RKO (cell line): Measurements from ENCODE around the gene SERPINA3.
"Not testable (repeated sequence)": the region's sequence is repeated elsewhere in the genome, so short reads cannot be mapped to it uniquely, and the experiment has no call there.

Source experiments
- DNase-seq: peaks from one replicate; pipeline ENCODE4 v3.0.0-alpha.2; 2016; ENCODE audit warnings: low spot score

Gene SERPINA3

GRCh38 chr14:94633121-94633520 lies 20.9 kb downstream of the SERPINA3 start:
- DNase-seq: no peak

DNA sequence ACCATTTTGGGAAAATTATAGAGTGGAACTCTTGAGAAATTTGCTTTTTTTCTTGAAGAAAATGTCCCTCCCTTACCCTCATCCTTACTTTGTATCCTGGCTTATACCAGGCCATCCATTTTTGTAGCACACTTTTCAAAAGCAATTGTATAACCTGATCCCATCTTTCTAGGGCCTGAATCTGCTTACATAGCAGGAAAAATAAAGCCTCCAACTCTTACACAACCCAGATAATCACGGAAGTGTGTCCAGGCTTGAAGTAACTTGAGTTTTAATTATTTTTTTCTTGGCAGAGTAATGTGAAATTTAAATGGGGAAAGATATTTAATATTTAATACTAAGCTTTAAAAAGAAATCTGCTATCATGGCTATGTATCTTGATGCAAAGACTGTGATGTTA lies 23.0 kb downstream of the SERPINA3 start:
- no peak for DNase-seq

- no peak for DNase-seq
These were observed 24.7 kb downstream of the SERPINA3 start for GRCh38 chr14:94636744-94637412.

- not testable (repeated sequence) for DNase-seq
These were observed 25.6 kb downstream of the SERPINA3 start for GRCh38 chr14:94637814-94638213.

DNA sequence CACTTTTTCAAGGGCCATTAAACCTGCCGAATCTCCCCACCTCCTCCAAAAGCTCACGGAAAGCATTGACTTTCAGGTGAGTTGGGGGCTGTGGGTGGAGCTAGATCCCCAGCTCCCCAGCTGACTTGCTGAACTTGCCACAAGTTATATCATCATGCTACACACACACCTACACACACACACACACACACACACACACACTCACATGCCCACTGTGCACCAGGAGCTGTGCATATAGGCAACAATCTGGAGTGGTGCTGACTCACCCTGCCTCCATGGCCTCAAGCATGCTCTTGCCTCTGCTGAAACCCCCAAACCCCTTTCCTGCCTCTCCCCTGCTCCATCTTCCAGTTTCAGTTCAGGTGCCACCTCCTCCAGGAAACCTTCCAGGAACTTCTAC lies 26.1 kb downstream of the SERPINA3 start:
- DNase-seq: no peak

- DNase-seq: no peak
These were observed 27.0 kb downstream of the SERPINA3 start for GRCh38 chr14:94638961-94639817.

DNA sequence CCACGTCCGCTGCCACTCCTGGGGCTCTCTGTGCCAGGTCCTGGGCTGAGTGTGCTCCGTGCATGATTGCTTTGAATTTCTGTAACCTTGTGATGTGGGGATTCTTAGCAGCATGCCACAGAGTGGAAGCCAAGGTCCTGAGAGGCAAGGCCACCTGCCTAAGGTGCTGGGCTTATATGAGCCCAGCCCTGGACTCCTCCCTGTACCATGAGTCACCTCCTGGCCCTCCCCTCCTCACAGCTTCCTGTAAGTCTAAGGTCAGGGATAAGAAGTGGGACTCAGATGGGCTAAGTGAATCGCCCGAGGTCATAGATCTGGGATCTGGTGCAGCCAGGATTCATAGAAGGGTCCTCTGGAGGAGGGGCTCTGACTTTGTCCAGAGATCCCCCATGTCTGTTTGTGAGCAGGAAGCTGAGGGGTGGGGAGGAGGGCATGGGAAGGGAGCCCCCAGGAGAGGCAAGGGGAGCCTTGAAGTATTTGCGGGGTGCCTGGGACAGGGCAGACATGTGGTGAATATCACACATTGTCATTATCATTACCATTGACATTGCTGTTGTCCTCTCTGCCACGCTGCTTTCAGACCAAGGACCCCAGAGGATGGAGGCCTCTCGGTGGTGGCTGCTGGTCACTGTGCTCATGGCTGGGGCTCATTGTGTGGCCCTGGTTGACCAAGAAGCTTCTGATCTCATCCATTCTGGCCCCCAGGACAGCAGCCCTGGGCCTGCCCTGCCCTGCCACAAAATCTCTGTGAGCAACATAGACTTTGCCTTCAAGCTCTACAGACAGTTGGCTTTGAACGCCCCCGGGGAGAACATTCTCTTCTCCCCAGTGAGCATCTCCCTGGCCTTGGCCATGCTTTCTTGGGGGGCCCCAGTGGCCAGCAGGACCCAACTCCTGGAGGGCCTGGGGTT lies 28.8 kb downstream of the SERPINA3 start:
- DNase-seq: no peak

DNA sequence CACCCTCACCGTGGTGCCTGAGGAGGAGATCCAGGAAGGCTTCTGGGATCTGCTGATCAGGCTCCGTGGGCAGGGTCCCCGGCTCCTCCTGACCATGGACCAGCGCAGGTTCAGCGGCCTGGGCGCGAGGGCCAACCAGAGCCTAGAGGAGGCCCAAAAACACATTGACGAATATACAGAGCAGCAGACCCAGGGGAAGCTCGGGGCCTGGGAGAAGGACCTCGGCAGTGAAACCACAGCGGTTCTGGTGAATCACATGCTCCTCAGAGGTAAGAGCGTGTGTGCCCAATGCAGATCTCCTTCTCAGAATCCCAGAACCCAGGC lies 29.4 kb downstream of the SERPINA3 start:
- no peak for DNase-seq

DNA sequence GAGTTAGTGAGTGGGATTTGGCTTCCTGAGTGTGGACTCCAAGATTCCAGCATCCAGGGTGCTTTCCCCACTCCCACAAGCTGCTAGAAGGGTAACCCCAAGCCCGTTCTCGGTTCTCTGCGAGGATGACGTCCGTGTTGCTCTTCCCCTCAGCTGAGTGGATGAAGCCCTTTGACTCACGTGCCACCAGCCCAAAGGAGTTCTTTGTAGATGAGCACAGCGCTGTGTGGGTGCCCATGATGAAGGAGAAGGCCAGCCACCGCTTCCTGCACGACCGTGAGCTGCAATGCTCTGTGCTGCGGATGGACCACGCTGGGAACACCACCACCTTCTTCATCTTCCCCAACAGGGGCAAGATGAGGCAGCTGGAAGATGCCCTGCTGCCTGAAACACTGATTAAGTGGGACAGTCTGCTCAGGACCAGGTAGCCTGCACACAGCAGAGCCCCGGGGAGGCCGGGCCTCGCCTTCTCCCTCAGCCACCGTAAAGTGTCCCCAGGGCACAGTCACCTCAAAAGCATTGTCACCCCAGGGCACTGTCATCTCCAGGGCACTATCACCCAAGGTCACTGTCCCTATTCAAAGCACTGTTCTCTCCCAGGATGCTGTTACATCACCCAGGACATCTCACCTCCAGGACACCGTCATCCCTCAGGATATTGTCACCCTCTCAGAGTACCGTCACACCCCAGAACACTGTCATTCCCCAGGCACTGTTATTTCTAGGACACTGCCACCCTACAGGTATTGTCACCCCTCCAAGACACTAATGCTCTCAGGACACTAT lies 31.3 kb downstream of the SERPINA3 start:
- no peak for DNase-seq

DNA sequence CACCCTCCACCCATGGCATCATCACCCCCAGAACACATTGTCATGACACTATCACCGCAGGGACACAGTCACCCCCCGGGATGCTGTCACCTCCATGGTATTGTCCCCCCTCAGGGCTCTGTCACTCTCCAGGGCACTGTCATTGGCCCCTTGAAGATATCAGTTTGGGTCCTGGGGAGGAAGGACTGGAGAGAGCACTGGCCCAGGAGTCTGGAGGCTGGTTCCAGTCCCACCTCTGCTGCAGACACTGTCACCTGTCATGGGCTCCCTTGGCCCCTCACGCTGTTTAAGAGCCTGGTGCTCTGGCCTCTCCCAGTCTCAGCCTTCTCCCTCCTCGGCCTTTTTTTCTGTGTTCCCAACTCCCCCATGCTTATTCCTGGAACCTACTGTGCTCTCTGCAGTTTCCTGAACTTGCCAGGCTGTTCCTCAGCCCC lies 31.9 kb downstream of the SERPINA3 start:
- no peak for DNase-seq

- no peak for DNase-seq
These were observed 33.9 kb downstream of the SERPINA3 start for GRCh38 chr14:94646066-94646465.

DNA sequence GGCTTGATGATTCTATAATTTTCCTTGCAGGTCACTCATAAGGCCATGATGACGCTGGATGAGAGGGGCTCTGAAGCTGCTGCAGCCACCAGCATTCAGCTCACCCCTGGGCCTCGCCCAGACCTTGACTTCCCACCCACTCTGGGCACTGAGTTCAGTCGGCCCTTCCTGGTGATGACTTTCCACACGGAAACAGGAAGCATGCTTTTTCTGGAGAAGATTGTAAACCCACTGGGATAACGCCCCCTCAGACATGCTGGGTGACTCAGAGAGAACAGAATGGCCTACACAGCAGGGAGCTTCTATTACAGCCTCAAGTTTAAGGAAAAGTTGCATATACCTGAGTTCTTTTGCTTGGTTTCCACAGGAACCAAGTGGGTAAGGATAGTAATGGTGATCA lies 34.3 kb downstream of the SERPINA3 start:
- peak; percentile 4 for DNase-seq

DNA sequence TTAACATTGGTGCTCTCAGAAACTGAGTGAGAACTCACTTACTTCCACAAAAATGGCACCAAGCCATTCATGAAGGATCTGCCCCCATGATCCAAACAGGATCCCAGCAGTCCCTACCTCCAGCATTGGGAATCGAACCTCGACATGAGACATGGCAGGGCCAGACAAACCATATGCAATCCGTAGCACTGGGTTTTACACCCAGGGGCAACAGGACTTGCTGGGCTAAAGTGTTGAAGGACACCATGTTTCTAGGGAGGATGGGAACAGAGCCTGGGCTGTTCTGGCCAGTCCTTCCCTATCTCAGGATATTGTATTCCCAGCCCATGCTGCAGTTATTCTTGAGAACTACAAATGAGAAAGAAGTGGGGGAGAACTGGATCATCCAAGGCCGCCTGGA lies 36.6 kb downstream of the SERPINA3 start:
- DNase-seq: no peak

DNA sequence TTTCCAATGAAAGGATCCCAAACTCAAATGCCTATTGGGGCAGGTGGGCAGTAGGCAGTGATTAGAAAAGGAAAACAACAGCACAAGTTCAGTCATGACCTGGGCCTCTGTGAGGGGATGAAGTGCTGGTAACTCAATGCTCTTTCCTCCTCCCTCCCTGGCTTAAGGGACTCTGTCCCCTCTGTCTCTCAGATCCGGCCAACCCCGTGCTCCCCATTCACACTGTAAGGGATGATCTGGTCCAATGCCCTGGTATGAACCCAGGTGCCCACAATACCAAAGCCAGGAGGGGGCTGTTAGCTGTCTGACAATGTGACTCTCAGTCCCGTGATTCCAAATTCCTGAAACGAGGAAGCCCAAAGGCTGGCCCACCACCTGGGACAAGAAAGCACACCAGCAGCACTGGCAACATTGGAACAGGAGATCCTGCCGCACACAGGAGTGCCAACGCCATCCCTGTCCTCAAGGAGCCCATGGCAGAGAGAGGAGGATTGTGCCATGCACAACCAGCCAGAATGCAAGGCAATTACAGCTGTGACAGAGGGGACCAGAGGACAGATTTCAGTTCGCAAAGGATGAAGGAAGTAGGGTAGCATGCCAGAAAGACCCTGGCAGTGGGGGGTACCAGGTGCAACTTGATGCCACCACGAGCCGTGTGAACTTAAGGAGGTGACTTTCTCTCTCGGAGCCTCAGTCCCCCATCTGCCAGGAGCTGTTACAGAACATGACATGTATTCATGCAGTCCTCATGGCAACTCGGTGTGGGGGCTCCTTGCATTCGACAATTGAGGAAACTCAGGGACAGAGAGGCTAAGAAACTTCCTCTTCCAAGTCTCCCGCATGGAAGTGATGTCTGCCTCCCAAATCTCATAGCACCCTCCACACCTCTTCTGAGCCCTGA lies 37.6 kb downstream of the SERPINA3 start:
- DNase-seq: no peak

GRCh38 chr14:94650444-94650775 lies 38.2 kb downstream of the SERPINA3 start:
- no peak for DNase-seq

GRCh38 chr14:94650806-94651805 lies 38.9 kb downstream of the SERPINA3 start:
- no peak for DNase-seq

- DNase-seq: no peak
These were observed 41.1 kb downstream of the SERPINA3 start for GRCh38 chr14:94653321-94653720.

GRCh38 chr14:94654071-94654861 lies 42.1 kb downstream of the SERPINA3 start:
- no peak for DNase-seq
